Left lung (tissue), 10 donors: ENCODE results near the gene DTD1. TPM values are rescaled to one million over a fixed set of nuclear protein-coding genes. Genes with fewer than 3 reads are reported as not detected.
A peak's percentile ranks its signal among the peaks of the same experiment; 100 is the strongest.

ENCODE experiments used
- ATAC-seq: fragments of 200-7000 bp; cut with Tn5 transposase; one replicate; pipeline ENCODE4 v1.9.1; 2020; ENCODE audit warnings: moderate library complexity
- DNase-seq, 4 donors: peaks; one replicate each; pipeline ENCODE4 v3.0.0-alpha.2; 2013 to 2020
- H3K27ac ChIP-seq, 2 donors: fragments of 200-600 bp; sonication (generic) in 1 of 2; one replicate each; pipeline versions ENCODE4 v1.5.0 to v1.8.0; 2020 to 2021
- H3K27me3 ChIP-seq, 2 donors: fragments of 200-600 bp; sonication (generic) in 1 of 2; one replicate each; pipeline versions ENCODE4 v1.5.0 to v1.8.0; 2020 to 2021
- H3K36me3 ChIP-seq, 2 donors: fragments of 200-600 bp; sonication (generic) in 1 of 2; one replicate each; pipeline versions ENCODE4 v1.5.0 to v1.8.0; 2020 to 2021
- H3K4me1 ChIP-seq, 2 donors: fragments of 200-600 bp; one replicate each; pipeline ENCODE4 v1.8.0; 2021
- H3K4me3 ChIP-seq, 2 donors: fragments of 200-600 bp; sonication (generic) in 1 of 2; one replicate each; pipeline versions ENCODE4 v1.5.0 to v1.8.0; 2020 to 2021; ENCODE audit warnings: mild to moderate bottlenecking in 1 of 2
- H3K9me3 ChIP-seq, 2 donors: fragments of 200-600 bp; sonication (generic) in 1 of 2; one replicate each; pipeline versions ENCODE4 v1.5.0 to v1.8.0; 2020 to 2021
- intact Hi-C, 2 donors: fragments of 100-400 bp; cut with DNase I; formaldehyde crosslinking; loops; one replicate each; pipeline versions ENCODE4 v1.11.2 to v1.14.2; 2022
- polyA plus RNA-seq, 6 donors: library from polyadenylated mRNA; unstranded; fragments of 120-200 nt; gene quantifications; one replicate each; pipeline ENCODE4 v1.2.1, GENCODE V29; 2013; ENCODE audit not compliant: insufficient read length in 6 of 6
- total RNA-seq, 2 donors: library from RNA; stranded (reverse); fragmentation: NEBNext Ultra II Directional; extraction: Animal tissue kit (Norgen Biotek cat#: 25700); gene quantifications; one replicate each; pipeline ENCODE4 v1.2.1, GENCODE V29; 2021
- TF ChIP-seq, protein P1 (sequence below), 2 donors: fragments of 200-600 bp; sonication (generic) in 1 of 2; IDR thresholded peaks; one replicate each; pipeline versions ENCODE4 v1.5.0 to v1.8.0; 2021; ENCODE audit warnings: antibody characterized with exemption in 2 of 2
- donor health status: DM: no; HTN: yes; CAD: no.
- donor health status: DM: no; HTN: no; CAD: no.

Gene DTD1
- total and polyA plus RNA-seq, 8 donors = 14.8 to 27.5 (median 25.6) TPM

DNA sequence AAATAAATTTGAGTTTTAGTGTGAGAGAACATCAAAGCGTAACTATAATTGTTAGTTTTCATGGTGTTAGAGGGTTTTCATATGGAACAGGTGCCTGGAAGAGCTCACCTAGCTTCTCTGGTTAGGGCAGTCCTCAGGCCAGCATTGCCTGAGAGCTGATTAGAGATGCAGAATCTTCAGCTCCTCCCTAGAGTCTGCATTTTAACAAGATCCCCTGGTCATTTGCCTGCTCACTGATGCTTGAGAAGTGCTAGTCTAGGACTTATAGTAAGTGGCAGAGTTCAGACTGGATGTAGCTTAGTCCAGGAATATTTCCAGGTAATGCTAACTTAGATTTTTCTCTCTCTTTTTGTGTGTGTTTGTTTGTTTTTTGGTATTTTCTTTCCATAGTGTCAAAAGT lies 42.3 kb upstream of the DTD1 start:
- Histone ChIP-seq H3K4me1 (no peaks in the 10 kb centered on the region), H3K27me3 (no peaks in the 10 kb centered on the region), H3K9me3 (no peaks in the 10 kb centered on the region), H3K36me3 (peaks cover 0 to 100% of the 10 kb centered on the region in 2 donors), H3K27ac (no peak overlapping the region), H3K4me3 (no peak overlapping the region)
- DNase-seq = no peak
- TF ChIP-seq, protein P1, sequence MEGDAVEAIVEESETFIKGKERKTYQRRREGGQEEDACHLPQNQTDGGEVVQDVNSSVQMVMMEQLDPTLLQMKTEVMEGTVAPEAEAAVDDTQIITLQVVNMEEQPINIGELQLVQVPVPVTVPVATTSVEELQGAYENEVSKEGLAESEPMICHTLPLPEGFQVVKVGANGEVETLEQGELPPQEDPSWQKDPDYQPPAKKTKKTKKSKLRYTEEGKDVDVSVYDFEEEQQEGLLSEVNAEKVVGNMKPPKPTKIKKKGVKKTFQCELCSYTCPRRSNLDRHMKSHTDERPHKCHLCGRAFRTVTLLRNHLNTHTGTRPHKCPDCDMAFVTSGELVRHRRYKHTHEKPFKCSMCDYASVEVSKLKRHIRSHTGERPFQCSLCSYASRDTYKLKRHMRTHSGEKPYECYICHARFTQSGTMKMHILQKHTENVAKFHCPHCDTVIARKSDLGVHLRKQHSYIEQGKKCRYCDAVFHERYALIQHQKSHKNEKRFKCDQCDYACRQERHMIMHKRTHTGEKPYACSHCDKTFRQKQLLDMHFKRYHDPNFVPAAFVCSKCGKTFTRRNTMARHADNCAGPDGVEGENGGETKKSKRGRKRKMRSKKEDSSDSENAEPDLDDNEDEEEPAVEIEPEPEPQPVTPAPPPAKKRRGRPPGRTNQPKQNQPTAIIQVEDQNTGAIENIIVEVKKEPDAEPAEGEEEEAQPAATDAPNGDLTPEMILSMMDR (IDR thresholded peaks at IDR 0.05) = no peak
- intact Hi-C loops = no loop called here
- no peak for ATAC-seq

- H3K36me3 ChIP-seq = peaks cover 0 to 100% of the 10 kb centered on the region in 2 donors
Observed at GRCh38 chr20:18548465-18548864, 39.4 kb upstream of the DTD1 start.

GRCh38 chr20:18553746-18554145 lies 34.1 kb upstream of the DTD1 start:
- ATAC-seq = no peak
- H3K36me3 ChIP-seq = peaks cover 0 to 99% of the 10 kb centered on the region in 2 donors

More at GRCh38 chr20:18548465-18548864, 39.4 kb upstream of the DTD1 start:
- intact Hi-C loops = no loop called here
- Histone ChIP-seq H3K27me3 (no peaks in the 10 kb centered on the region), H3K9me3 (no peaks in the 10 kb centered on the region), H3K4me1 (no peaks in the 10 kb centered on the region), H3K4me3 (no peak overlapping the region), H3K27ac (no peak overlapping the region)
- TF ChIP-seq, protein P1 (IDR thresholded peaks at IDR 0.05) = no peak
- ATAC-seq = no peak
- no peak for DNase-seq

DNA sequence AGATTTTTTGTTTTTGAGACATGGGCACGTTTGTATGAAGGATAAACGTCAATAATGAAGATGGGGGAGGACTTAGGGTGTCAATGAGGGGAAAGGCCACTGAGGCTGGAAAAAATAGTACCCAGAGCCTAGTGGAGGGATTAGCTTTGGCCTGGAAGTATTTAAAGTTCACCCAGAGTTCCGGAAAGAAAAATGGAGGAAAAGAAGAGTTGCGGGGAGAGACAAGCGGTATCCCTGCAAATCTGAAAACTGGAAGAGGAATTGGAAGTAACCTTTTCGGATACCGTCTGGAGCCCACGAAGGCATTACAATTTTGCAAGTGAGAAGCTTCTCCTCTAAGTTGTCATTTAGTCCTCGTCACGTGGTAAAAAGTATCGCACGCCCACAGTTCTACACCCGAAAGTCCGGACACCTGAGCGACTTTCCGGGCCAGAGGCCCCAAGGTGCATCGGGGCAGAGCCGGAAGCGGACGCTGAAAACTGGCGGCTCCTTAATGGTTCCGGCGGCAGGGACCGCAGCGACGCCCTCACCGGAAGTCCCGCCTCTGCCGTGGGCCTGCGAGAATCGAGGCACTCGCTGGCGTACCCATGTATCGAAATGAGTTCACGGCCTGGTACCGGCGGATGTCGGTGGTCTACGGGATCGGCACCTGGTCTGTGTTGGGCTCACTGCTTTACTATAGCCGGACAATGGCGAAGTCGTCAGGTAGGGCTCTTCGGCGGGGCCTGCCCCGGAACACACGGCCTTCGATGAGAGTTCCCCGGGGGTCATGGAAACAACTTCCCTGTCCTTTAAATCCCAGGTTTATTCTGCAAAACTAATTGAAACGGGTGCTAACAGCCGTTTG lies 20.7 kb upstream of the DTD1 start, which contains the start of gene SMIM26:
Gene SMIM26 (plus strand): TSS at position 541 of the 847 bp plus-strand sequence. CDS start 47 bp downstream, at position 588.
- Histone ChIP-seq H3K27me3 (no peaks in the 10 kb centered on the region), H3K4me1 (peaks cover 0 to 22% of the 10 kb centered on the region in 2 donors), H3K4me3 (peak within 1 kb of the TSS; percentile 63 to 88), H3K27ac (peak within 1 kb of the TSS; percentile 74 to 75), H3K36me3 (peaks cover 0 to 38% of the 10 kb centered on the region in 2 donors), H3K9me3 (no peaks in the 10 kb centered on the region)
- TF ChIP-seq, protein P1 (IDR thresholded peaks at IDR 0.05) = no peak
- intact Hi-C loops = no loop called here
- peak; percentile 92 to 97 (median 95) for DNase-seq
- ATAC-seq = peak; percentile 100

More at GRCh38 chr20:18553746-18554145, 34.1 kb upstream of the DTD1 start:
- TF ChIP-seq, protein P1 (IDR thresholded peaks at IDR 0.05) = no peak
- Histone ChIP-seq H3K27ac (no peak overlapping the region), H3K4me3 (no peak overlapping the region), H3K9me3 (no peaks in the 10 kb centered on the region), H3K4me1 (no peaks in the 10 kb centered on the region), H3K27me3 (no peaks in the 10 kb centered on the region)
- intact Hi-C loops = no loop called here
- DNase-seq = no peak

- peak overlapping the region; percentile 63 to 88 for H3K4me3 ChIP-seq
- H3K27me3 ChIP-seq = no peaks in the 10 kb centered on the region
- peaks cover 0 to 22% of the 10 kb centered on the region in 2 donors for H3K4me1 ChIP-seq
- H3K27ac ChIP-seq = peak overlapping the region; percentile 74 to 75
- intact Hi-C loops = no loop called here
- H3K36me3 ChIP-seq = peaks cover 0 to 32% of the 10 kb centered on the region in 2 donors
- peak in 1 of 4 donors; percentile 9 for DNase-seq
- TF ChIP-seq, protein P1 (IDR thresholded peaks at IDR 0.05) = no peak
- peak; percentile 57 for ATAC-seq
- H3K9me3 ChIP-seq = no peaks in the 10 kb centered on the region
Observed at GRCh38 chr20:18567739-18568091, 20.1 kb upstream of the DTD1 start.
